Epidermal melanocyte (primary cell): ENCODE data around the gene CD22.

ENCODE experiments used
- DNase-seq: peaks from one replicate; pipeline ENCODE4 v3.0.0; 2011; ENCODE audit warnings: low spot score; ENCODE audit not compliant: insufficient read length

CD22 gene

DNA sequence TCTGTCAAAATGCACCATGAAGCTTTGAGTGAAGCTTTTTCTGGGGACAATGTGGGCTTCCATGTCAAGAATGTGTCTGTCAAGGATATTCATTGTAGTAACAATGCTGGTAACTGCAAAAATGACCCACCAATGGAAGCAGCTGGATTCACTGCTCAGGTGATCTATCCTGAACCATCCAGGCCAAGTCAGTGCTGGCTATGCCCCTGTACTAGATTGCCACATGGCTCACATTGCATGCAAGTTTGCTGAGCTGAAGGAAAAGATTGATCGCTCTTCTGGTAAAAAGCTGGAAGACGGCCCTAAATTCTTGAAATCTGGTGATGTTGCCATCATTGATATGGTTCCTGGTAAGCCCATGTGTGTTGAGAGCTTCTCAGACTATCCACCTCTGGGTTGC lies 54.5 kb downstream of the CD22 start:
- DNase-seq, result no peak

DNA sequence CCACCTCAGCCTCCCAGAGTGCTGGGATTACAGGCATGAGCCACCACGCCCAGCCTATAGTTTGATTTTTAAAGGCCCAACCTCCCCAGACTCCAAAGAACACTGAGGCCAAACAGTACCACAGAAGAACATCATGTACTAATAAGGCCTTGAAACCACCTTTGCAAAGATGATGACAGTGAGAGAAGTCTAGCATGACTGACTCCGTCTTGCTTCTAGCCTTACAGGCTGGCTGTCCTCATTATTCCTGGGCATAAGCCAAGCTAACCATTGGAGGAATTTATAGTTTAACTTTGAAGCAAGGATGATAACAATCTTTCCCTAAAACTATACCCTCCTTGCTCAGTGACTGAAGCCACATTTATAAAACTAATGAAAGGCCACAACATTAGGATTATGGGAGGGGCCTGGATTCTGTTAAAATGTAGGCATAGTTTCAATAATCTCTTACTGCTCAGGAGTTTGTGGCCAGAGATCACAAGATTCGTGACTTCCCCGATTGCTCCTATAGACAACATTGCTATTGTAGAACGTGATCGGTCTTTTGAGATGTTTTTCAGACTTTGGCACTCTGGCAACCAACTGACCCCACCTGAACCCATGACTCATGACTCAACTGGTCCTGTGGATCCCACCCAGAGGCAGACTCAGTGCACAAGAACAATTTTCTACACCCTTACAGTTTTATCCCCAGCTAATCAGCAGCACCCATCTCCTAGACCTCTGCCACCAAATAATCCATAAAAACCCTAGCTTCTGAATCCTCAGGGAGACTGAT lies 59.5 kb downstream of the CD22 start:
- DNase-seq, result no peak

DNA sequence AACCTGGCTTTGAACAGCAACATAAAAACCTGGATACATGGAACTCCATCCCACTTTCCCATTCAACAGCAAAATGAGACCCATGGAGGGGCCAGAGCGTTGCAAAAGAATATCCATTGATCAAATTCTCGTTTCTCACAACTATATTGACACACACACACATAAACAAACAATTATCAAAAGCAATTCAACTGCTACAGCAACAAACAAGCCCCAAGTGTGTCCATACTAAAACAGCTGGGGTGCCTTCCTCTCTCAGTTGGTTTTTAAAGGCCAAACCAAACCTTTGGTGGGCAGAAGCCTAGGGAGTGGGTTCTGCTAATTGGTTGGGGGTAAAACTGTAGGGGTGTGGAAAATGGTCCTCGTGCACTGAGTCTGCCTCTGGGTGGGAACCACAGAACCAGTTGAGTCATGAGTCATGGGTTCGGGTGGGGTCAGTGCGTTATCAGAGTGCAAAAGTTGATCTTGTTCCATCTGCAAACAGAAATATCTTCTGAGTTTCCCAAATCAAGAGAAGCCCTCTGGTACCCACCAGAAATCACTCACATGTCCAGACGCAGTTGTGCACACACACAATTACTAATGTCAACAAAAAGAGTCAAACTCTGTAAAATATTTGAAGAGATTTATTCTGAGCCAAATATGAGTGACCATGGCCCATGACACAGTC lies 60.3 kb downstream of the CD22 start:
- DNase-seq, result no peak

DNA sequence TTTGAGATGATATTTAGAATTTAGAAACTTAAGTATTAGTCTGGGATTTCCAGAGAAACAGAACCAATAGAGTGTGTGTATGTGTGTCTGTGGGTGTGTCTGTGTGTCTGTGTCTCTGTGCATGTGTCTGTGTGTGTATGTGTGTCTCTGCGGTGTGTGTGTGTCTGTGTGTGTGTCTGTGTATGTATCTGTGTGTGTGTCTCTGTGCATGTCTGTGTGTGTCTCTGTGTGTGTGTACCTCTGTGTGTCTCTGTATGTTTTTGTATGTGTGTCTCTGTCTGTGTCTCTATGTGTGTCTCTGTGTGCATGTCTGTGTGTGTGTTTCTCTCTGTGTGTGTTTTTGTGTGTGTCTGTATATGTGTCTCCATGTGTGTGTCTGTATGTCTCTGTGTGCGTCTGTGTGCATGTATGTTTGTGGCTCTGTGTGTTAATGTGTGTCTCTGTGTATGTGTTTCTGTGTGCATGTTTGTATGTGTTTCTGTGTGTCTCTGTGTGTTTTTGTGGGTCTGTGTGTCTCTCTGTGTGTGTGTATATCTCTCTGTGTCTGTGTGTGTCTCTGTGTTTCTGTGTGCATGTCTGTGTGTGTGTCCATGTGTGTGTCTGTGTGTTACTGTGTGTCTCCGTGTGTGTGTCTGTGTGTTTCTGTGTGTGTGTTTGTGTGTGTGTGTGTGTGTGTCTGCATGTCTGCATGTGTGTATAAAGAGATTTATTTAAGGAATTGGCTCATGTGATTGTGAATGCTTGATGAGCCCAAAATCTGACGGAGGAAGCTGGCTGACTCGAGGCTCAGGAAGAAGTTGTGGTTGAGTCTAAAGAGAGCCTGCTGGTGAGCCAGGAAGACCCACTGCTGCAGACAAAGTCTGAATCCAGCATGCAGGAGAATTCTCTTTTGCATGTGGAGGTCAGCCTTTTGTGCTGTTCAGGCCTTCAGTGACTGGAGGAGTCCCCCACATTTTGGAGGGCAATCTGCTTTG lies 64.0 kb downstream of the CD22 start:
- no peak for DNase-seq

DNA sequence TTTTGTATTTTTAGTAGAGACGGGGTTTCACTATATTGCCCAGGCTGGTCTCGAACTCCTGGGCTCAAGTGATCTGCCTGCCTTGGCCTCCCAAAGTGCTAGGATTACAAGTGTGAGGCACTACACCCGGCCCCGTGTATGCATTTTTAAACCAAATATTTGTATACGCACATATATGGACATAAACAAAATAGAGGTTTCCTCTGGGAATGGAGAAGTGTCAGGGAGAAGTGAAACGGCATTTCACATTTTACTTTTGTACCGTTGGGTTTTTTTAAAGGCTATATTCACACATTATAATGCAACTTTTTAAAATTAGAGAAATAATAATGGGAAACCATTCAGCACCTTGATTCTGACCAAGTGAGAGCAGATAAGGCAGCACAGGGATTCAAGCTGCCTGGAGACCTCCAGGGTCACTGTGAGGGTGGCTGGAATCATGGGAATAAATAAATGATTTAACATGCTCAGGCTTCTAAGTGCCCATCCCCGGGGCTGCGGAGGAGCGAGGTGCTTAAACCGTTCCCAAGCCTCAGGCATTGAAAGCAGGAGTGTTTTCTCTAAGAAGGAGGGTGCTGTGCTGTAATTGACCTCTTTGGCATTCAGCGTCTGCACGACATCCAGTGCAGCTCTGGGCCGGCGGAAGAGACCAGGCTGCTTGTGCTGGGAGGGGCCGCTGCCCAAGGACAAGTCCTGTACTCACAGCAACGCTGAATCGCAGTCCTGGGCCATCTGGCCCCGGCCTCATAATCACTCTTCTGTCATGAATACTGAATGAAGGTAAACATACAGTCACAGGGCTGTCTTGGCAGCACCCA lies 66.6 kb downstream of the CD22 start:
- no peak for DNase-seq

DNA sequence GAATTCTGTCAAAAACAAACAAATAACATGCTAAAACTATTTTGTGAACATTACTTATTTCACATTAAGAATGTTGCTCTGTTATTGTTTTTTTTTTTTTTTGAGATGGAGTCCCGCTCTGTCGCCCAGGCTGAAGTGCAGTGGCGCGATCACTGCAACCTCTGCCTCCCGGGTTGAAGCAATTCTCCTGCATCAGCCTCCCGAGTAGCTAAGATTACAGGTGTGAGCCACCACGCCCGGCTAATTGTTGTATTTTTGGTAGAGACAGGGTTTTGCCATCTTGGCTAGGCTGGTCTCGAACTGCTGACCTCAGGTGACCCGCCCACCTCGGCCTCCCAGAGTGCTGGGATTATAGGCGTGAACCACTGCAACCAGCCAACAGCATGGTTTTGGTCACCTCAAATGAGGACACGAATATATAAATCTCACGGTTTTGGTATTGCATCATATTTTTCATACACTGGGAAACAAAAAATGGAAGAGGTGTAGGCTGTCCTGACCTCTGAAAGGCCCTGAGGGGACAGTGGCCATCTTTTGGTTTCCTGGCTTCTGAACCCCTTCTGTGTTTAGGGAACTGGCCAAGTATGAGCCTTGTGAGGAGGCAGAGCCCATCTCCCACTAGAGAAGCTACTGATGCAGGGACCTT lies 67.4 kb downstream of the CD22 start:
- DNase-seq, result no peak
